Mesenteric fat pad (tissue), 1 donor: ENCODE data around the gene HAT1. TPM values are rescaled to one million over a fixed set of nuclear protein-coding genes. Genes with fewer than 3 reads are reported as not detected.
"Not testable (repeated sequence)": the region's sequence is repeated elsewhere in the genome, so short reads cannot be mapped to it uniquely, and the experiment has no call there.

ENCODE experiments used
- DNase-seq: peaks from one replicate; pipeline ENCODE4 v3.0.0-alpha.2; 2020; ENCODE audit warnings: low spot score
- total RNA-seq: library from RNA; stranded (reverse); fragmentation: NEBNext Ultra II Directional; extraction: Animal tissue kit (Norgen Biotek cat#: 25700); gene quantifications from one replicate; pipeline ENCODE4 v1.2.1, GENCODE V29; 2021
- donor health status: DM: yes; HTN: yes; CAD: no.

Gene HAT1
- total RNA-seq, 1 donor from 2014 or later = 34.0 TPM

- DNase-seq = no peak
Observed at GRCh38 chr2:171972329-171972982, 50.2 kb downstream of the HAT1 start.

GRCh38 chr2:171979103-171979502 is 56.8 kb downstream of the HAT1 start:
- no peak for DNase-seq

GRCh38 chr2:171983924-171984323 is 61.7 kb downstream of the HAT1 start:
- DNase-seq = not testable (repeated sequence)

- DNase-seq = no peak
Observed at GRCh38 chr2:171985076-171985475, 62.8 kb downstream of the HAT1 start.

- DNase-seq = no peak
Observed at GRCh38 chr2:171986778-171987177, 64.5 kb downstream of the HAT1 start.

- DNase-seq = no peak
Observed at GRCh38 chr2:171991027-171991426, 68.8 kb downstream of the HAT1 start.

- no peak for DNase-seq
Observed at GRCh38 chr2:171995586-171995985, 73.3 kb downstream of the HAT1 start.

- no peak for DNase-seq
Observed at GRCh38 chr2:171996021-171996420, 73.8 kb downstream of the HAT1 start.

GRCh38 chr2:171997031-171997430 is 74.8 kb downstream of the HAT1 start:
- DNase-seq = not testable (repeated sequence)

GRCh38 chr2:171999161-171999560 is 76.9 kb downstream of the HAT1 start:
- no peak for DNase-seq

GRCh38 chr2:171999604-172000469 is 77.6 kb downstream of the HAT1 start, which contains the start of gene METAP1D:
Gene METAP1D (plus strand): TSS chr2:171999953. CDS start chr2:171999970, 17 bp downstream.
- peak; percentile 98 for DNase-seq

- no peak for DNase-seq
Observed at GRCh38 chr2:172000696-172001361, 78.6 kb downstream of the HAT1 start.

- DNase-seq = no peak
Observed at GRCh38 chr2:172007372-172007771, 85.1 kb downstream of the HAT1 start.

- DNase-seq = no peak
Observed at GRCh38 chr2:172009823-172010222, 87.6 kb downstream of the HAT1 start.

- DNase-seq = no peak
Observed at GRCh38 chr2:172011812-172012575, 89.7 kb downstream of the HAT1 start.

- no peak for DNase-seq
Observed at GRCh38 chr2:172012677-172013391, 90.6 kb downstream of the HAT1 start.

- DNase-seq = no peak
Observed at GRCh38 chr2:172013396-172013795, 91.1 kb downstream of the HAT1 start.

- DNase-seq = no peak
Observed at GRCh38 chr2:172021074-172021931, 99.0 kb downstream of the HAT1 start.

GRCh38 chr2:172021955-172022354 is 99.7 kb downstream of the HAT1 start:
- no peak for DNase-seq

- no peak for DNase-seq
Observed at GRCh38 chr2:172031536-172031935, 109.3 kb downstream of the HAT1 start.
